NCI-H146 (cell line): ENCODE measurements around the gene CDH12.
"Not testable (repeated sequence)": the region's sequence is repeated elsewhere in the genome, so short reads cannot be mapped to it uniquely, and the experiment has no call there.

Source experiments
- DNase-seq: peaks from one replicate; lab custom pipeline; 2025; lab: John Stamatoyannopoulos, UW

Gene CDH12

DNA sequence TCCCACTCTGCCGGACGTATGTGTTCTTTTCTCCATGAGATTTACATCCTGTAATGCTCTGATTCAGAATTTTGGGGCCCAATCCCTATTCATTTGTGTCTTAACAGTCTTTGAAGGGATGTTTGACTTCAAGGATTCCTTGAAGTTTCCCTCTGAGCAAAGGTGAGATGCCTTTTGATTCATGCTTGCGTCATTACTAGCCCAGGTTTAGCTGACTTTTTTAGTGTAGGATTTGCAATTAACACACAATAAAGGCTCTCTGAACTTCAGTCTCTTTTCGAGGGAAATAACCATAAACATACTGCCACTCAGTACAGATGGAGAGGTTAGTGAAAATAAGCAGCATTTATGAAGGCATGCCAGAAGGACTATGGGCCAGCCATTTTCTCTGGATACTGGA is 842.3 kb downstream of the CDH12 start:
- not testable (repeated sequence) for DNase-seq

DNA sequence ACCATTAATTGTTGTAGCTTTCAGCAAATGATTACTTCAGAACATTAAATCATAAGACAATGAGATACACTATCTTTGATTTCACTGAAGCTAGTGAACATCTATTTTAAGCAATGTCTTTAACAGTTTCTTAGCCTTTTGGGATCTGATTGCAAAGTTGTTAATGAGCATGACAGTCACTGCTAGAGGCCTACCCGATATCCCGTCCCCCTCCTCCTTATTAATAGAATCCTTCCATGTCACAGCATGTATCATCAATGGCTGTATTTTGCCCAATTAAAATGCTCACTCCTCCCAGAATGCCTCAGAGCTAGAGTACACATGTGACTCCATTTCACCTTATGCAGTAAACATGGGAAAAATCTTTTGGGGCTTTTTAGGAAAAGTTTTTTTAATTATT is 852.0 kb downstream of the CDH12 start:
- not testable (repeated sequence) for DNase-seq

DNA sequence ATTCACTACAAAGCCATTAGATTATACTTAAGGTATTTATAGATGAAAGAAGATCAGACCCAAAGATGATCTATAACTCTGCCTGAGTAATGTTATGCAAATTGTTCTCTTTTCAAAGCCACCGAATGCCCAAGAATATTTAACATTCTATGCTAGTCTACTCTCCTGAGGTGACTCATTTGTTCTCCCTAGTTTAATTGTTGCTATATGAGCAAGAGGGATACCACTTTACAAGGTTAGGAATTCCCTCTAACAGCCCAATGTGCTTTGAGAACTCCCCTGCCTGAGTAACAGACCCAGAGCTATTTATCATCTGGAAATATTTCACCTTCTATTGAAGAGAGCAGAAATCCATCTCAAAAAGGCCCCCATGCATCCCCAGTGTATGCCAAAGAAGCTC is 867.3 kb downstream of the CDH12 start:
- not testable (repeated sequence) for DNase-seq

DNA sequence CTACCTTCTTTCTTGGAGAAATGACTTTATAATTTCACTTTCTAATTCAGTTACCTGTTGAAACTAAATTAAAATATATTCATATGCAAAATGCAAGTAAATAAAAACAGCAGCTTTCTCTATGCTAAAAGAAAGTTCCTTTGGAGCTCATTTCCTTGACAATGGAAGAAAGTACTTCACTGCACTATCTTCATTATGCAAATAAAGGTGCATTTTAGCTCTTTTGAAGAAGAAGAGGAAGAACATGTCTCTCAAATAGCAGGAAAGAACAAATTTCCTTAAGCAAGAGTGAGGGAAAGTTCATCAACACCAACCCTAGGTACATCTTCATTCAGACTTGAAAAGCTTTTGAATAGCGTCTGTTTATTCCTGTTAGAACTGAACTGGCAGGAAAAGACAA is 901.6 kb downstream of the CDH12 start:
- not testable (repeated sequence) for DNase-seq

- peak; percentile 23 for DNase-seq
These were observed 922.0 kb downstream of the CDH12 start for GRCh38 chr5:21931116-21931515.

DNA sequence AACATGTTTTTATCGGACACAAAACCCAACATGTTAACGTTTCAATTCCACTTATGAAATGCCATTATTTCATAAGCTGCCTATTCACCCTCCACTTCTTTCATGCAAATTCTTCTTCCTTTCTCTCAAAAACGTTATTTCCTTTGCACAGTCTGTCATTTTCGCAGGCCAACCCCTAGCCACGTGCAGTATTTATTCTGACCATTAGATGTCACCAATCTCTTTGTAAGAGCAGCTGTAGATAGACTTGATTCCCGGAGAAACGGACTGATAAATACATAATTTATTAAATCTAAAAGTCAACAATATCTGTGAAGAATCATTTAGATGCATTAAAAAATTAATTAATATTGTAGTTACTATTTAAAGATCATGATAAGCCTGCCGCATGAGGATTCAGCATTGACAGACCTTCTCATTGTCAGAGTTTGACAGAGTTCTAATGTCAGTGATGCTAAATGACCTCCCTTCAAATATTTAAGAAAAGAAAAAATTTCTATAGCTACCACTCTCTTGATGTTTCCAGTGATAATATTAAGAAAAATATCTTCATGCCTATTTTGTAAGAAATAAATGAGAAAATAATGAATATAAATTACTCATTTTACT is 933.6 kb downstream of the CDH12 start:
- DNase-seq: peak; percentile 30

- DNase-seq: no peak
These were observed 934.7 kb downstream of the CDH12 start for GRCh38 chr5:21918451-21918850.

DNA sequence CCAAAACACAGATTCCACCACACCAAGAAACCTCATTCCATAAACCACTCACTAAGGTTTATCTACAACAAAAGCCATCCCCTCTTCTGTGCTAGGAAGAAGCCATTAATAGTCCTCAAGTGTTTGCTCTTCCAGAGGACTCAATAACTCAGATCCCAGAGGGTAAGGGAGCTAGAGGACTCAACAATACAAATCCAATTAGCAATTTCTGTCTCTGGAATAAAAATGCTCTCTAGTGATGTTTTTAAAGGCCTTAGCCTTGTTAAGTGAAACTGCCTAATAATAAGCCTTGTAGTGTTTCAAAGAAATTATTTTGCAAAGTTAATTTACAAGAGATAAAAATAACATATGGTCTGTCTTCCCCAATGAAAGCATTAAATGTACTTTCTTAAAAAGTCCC is 942.4 kb downstream of the CDH12 start:
- no peak for DNase-seq

- DNase-seq: no peak
These were observed 957.3 kb downstream of the CDH12 start for GRCh38 chr5:21895766-21896350.

DNA sequence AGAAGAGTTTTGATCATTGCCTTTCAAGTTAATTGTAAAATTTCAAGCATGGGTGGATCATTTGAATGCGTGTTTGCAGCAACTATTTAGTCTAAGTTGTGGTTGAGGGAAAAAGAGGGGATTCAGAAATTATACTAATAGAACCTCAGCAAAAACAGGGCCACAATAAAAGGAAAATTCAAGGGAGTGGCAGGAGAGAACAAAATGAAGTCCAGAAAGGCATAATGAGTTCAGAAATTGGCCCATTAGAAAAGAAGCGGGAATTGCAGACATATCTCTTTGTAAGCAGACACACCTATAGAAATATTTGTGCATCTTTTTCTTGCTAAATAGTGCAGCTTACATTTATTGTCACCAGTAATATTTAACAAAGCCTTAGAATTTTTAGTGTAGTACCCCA is 960.0 kb downstream of the CDH12 start:
- DNase-seq: no peak

DNA sequence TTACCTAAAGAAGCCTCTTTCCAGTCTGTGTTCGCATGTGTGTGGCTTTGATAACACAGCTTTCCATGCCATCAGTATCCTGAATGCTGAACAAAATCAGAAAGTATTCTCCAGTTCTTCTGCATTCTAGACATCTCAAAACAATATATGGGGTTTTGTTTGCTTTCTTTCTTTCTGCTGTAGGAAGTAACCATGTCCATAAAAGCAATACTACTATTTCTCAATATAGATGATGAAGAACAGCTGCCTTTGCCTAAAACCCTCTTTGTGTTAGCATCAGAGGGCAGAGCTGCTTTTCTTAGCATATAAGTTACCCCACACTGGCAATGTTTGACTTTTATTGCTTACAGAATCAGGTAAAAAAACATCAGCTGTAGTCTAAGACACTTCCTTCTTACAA is 963.6 kb downstream of the CDH12 start:
- DNase-seq: no peak

DNA sequence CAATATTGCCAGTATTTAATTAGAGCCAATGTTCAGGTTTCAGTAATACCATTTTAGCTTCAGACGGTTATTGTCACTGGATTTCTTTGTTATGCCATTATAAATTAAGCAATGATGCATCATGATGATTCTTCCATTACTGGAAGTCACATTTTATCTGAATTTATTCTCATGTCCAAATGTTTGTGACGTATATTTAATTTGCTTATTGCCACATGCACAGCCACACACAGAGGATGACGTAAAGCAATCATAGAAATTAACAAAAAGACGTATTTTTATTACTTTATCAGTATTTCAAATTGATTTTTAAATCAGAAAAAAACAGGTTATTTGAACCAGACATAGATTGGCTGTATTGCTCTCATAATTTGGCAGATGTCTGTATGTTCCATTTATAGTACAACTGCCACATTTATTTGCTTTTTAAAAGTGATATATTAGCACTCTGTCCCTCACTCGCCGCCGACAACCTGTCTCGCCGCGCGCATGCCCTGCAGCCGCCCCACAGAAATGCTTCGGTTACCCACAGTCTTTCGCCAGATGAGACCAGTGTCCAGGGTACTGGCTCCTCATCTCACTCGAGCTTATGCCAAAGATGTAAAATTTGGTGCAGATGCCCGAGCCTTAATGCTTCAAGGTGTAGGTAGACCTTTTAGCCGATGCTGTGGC is 970.9 kb downstream of the CDH12 start:
- no peak for DNase-seq

GRCh38 chr5:21880164-21880563 is 973.0 kb downstream of the CDH12 start:
- DNase-seq: no peak

DNA sequence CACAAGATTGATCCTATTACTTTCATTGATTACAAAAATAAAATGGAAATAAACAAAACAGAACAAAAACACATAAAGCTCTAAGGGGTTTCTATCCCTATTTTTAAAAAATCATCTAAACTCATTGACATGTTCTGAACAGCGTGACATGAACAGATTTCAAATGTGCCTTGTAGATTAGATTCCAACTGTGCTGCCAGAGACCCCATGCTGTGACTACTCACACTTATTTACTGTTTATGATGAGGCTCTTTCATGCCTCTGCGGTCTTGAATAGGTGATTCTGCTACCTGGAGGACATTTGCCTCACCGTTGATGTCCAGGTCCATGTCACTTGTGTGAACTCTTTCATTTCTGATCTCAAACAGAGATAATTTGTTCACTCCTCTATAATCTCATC is 990.2 kb downstream of the CDH12 start:
- peak; percentile 85 for DNase-seq

GRCh38 chr5:21858441-21858840 is 994.7 kb downstream of the CDH12 start:
- no peak for DNase-seq

DNA sequence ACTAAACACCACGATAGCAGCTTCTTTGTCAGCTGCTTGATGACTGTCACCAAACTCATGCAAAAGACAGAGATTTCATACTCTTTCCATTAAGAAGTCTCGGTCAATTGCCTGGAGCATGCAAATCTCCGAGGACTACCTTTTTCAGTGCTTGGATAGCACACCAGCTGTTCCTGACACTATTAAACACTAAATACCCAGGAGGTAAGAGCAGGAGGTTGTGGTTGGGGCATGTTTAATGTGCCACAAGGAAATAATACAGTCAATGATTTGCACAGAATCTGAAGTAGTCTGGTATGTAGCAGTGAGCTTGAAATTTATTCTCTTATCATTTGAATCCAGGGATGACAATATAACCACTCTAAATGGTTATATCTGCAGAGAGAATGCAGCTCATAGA is 996.2 kb downstream of the CDH12 start:
- no peak for DNase-seq

DNA sequence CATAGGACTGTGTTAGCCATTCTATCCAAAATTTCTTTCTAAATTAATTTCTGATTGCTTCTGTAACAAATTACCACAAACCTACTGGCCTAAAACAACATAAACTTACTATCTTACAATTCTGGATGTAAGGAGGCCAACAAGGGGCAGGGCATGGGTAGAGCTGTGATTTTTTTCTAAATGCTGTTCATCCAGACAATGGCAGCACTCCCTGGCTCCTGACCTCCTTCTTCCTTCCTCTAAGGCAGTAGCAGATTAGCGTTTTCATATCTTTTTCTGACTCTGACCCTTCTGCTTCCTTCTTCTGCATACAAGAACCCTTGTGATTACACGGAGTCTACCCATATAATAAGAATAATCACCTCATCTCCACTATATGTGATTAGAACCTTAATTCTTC is 1005.8 kb downstream of the CDH12 start:
- DNase-seq: no peak

GRCh38 chr5:21844960-21845359 is 1008.2 kb downstream of the CDH12 start:
- DNase-seq: no peak

GRCh38 chr5:21834863-21835262 is 1018.3 kb downstream of the CDH12 start:
- peak; percentile 90 for DNase-seq

DNA sequence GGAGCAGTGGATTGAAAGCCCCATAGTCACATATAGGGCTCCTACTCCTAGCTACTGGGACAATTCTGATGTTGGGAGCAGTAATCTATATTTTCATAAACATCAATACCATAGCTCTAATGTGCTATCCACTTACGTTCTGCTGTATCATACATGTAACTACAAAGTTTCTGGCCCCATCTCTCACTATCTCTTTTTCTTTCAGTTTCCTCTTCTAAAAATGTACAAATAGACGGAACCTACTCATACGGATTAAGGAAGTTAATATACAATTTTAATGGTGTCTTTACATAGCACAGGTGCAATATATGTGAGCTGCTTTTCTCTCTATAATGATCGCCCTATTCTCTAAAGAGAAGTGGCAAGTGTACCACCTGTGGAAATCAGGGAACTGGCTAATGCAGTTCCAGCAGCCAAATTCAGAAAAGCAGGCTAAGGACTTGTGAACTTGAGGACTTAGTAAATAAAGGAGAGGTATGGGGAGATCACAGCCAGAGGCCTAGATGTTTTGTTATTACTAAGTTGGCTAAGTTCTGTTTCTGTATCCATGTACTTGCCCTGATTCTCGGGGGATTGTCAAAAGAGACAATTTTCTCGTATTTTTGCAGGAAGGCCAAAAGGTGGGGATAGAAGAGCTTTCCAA is 1021.9 kb downstream of the CDH12 start:
- DNase-seq: no peak

DNA sequence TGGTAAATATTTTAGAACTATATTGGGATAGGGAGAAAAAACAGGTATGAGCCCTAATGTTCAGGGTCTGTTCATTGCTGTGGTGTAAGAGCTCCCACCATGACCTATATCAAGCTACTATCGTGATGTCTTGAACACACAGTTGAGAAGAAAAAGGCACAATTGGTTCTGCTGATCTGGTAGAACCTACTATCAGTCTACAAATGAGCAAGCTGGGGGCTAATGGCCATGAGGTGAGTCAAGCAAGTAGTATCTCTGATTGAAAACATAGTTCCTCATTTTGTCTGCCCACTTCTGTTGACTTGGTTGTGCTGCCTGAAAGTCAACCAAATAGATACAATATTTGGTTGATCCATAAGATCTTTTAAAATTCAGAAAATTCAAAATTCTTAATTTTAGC is 1026.3 kb downstream of the CDH12 start:
- no peak for DNase-seq

GRCh38 chr5:21823588-21823987 is 1029.6 kb downstream of the CDH12 start:
- no peak for DNase-seq

DNA sequence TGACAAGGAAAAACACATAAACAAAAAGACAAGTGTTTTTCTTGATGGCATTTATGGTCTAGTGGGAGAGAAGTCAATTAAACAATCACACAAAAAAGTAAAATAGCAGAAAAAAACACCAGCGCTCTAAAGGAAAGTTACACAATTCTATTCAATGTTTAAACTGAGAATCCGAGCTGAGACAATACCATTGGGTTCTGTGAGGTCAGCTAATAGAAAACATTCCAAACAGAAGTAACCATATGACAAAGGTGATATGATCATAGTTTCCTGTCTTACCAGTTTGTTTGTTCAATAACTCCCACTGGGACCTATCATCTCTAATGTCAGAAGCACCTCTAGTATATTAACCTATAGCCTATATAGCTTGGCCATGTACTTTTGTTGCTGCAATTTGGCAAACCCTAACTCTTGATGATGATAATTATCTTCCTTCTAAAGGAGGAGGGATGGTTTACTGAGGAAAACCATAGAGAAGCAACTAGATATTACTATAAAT is 1030.0 kb downstream of the CDH12 start:
- DNase-seq: peak; percentile 11
